ENCODE data around the gene UBE2D2. TPM values are rescaled to one million over a fixed set of nuclear protein-coding genes. Genes with fewer than 3 reads are reported as not detected.
A peak's percentile ranks its signal among the peaks of the same experiment; 100 is the strongest.

The UBE2D2 gene
- total RNA-seq, 1 experiment from 2014 or later = 115 TPM

DNA sequence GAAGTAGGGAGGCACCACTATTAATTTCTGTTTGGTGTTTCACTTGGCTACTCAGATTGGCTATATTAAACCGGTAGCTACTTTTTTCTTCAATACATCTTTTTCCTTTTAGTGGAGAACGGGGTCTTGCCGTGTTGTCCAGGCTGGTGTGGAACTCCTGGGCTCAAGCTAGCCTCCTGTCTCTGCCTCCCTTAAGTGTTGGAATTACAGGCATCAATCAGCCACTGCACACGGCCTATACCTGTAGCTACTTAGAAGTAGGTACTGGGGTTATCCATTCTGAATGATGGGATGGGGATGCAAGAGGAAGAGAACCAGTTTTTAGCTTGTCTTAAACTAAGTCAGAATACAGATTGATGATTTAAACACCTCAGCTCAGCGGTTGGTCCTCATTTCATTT, 1.7 kb downstream of the UBE2D2 start:
- no peak for DNase-seq
- Histone ChIP-seq H3K4me3 (peak overlapping the region; percentile 99), H3K4me2 (peak overlapping the region; percentile 97), H3K9me2 (ENCODE audit: insufficient read depth) (no peaks in the 10 kb centered on the region), H3K36me3 (ENCODE audit: low read depth) (peaks cover 17% of the 10 kb centered on the region), H2AFZ (no peak overlapping the region), H3K4me1 (replicated peaks; ENCODE audit: insufficient read depth) (peaks cover 35% of the 10 kb centered on the region), H3K9me3 (ENCODE audit: insufficient read depth, low read depth) (no peaks in the 10 kb centered on the region), H4K20me1 (ENCODE audit: insufficient read depth) (peaks cover 56% of the 10 kb centered on the region), H3K79me2 (ENCODE audit: low read depth) (peaks cover 66% of the 10 kb centered on the region), H3F3A (ENCODE audit: insufficient read depth, low read depth) (peaks cover 19% of the 10 kb centered on the region), H3K27me3 (ENCODE audit: insufficient read depth, low read depth) (no peaks in the 10 kb centered on the region), H3K27ac (peak overlapping the region; percentile 88; the same call in 1 of the 2 replicates)
- TF ChIP-seq EZH2 (IDR thresholded peaks at IDR 0.05; ENCODE audit: low read depth) = no peak
- TF ChIP-seq, protein P1, sequence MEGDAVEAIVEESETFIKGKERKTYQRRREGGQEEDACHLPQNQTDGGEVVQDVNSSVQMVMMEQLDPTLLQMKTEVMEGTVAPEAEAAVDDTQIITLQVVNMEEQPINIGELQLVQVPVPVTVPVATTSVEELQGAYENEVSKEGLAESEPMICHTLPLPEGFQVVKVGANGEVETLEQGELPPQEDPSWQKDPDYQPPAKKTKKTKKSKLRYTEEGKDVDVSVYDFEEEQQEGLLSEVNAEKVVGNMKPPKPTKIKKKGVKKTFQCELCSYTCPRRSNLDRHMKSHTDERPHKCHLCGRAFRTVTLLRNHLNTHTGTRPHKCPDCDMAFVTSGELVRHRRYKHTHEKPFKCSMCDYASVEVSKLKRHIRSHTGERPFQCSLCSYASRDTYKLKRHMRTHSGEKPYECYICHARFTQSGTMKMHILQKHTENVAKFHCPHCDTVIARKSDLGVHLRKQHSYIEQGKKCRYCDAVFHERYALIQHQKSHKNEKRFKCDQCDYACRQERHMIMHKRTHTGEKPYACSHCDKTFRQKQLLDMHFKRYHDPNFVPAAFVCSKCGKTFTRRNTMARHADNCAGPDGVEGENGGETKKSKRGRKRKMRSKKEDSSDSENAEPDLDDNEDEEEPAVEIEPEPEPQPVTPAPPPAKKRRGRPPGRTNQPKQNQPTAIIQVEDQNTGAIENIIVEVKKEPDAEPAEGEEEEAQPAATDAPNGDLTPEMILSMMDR (conservative IDR thresholded peaks at IDR 0.05) = no peak
- CTCF ChIA-PET = no interaction called here
- POLR2A ChIA-PET (ENCODE audit: unreplicated experiment) = interaction anchor here (0.7 kb wide), 1 partner anchor 131 kb away, joined by 3 read pairs; no protein-coding TSS in a partner anchor
- no TSS peak for BruUV-seq (replicated peaks)
- intact Hi-C loops (cut with micrococcal nuclease; ENCODE audit: unreplicated experiment) = no loop called here

DNA sequence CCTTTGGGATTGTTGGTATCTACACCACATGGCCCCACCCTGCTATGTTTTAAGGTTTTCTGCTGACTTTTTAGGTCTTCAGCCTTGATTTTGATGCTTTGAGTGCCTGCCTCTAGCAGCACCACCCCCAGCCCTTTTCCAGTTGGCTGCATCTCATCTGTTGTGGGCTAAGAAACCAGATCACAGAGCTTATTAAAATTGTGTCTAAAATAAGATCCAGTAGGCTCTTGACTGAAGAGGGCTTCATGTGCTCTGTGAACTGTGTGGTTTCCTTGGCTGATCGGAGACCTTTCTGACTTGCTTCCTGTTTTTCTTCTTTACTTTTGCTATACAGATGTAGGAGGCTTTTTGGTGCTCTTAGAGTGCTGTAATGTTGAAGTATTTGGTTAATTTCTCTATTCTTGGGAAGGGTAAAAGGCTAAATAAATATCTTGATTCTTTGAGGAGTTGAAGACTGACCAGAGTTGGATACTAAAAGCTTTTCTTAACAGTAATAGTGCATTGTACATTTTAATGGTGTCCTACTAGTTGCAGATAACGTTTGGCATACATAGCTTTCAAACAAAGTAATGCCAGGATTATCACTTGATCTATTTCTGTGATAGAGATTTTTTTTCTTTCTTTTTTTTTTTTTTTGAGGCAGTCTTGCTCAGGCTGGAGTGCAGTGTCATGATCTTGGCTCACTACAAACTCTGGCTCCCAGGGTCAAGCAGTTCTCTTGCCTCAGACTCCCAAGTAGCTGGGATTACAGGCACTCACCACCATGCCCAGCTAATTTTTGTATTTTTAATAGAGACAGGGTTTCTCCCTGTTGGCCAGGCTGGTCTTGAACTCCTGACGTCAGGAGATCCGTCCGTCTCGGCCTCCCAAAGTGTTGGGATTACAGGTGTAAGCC, 4.5 kb downstream of the UBE2D2 start:
- CTCF ChIA-PET = no interaction called here
- intact Hi-C loops (cut with micrococcal nuclease; ENCODE audit: unreplicated experiment) = no loop called here
- Histone ChIP-seq H3K9me2 (ENCODE audit: insufficient read depth) (no peaks in the 10 kb centered on the region), H3K27ac (0 out of 2 replicates have a peak overlapping the region, but pooled peaks have one; percentile 21), H4K20me1 (ENCODE audit: insufficient read depth) (peaks cover 82% of the 10 kb centered on the region), H3K9me3 (ENCODE audit: insufficient read depth, low read depth) (no peaks in the 10 kb centered on the region), H3F3A (ENCODE audit: insufficient read depth, low read depth) (peaks cover 7% of the 10 kb centered on the region; the same call in 1 of the 2 replicates), H3K4me3 (no peak overlapping the region), H3K36me3 (ENCODE audit: low read depth) (peaks cover 17% of the 10 kb centered on the region), H3K79me2 (ENCODE audit: low read depth) (peaks cover 91% of the 10 kb centered on the region), H3K4me1 (replicated peaks; ENCODE audit: insufficient read depth) (peaks cover 30% of the 10 kb centered on the region), H3K4me2 (peak overlapping the region; percentile 97; the same call in 1 of the 2 replicates), H2AFZ (no peak overlapping the region), H3K27me3 (ENCODE audit: insufficient read depth, low read depth) (no peaks in the 10 kb centered on the region)
- POLR2A ChIA-PET (ENCODE audit: unreplicated experiment) = interaction anchor here (0.6 to 0.7 kb wide), 2 partner anchors 8 to 18 kb away, joined by 3 to 4 read pairs; no protein-coding TSS in a partner anchor
- no TSS peak for BruUV-seq (replicated peaks)
- DNase-seq = no peak
- TF ChIP-seq, protein P1 (conservative IDR thresholded peaks at IDR 0.05) = no peak
- TF ChIP-seq EZH2 (IDR thresholded peaks at IDR 0.05; ENCODE audit: low read depth) = no peak

DNA sequence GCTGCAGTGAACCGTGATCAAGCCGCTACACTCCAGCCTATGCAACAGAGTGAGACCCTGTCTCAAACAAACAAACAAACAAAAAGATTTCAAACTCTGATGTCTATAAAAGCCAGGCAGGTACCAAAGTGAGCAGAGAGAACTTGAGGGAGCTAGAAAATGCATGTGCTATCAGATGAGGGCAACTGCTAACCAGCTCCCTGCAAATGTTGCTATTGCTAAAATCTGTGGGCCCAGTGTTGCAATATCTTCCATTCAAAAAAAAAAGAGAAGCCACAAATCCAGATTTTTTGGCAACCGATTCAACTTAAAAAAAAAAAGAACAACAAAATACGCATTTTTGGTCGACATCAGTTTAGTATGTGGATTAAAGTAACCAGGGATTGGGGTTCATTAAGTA, 5.5 kb downstream of the UBE2D2 start:
- H3K36me3 ChIP-seq (ENCODE audit: low read depth) = peaks cover 17% of the 10 kb centered on the region
- peaks cover 30% of the 10 kb centered on the region for H3K4me1 ChIP-seq (replicated peaks; ENCODE audit: insufficient read depth)
- H3K9me2 ChIP-seq (ENCODE audit: insufficient read depth) = no peaks in the 10 kb centered on the region
- H4K20me1 ChIP-seq (ENCODE audit: insufficient read depth) = peaks cover 91% of the 10 kb centered on the region
- H3F3A ChIP-seq (ENCODE audit: insufficient read depth, low read depth) = peaks cover 10% of the 10 kb centered on the region
- BruUV-seq (replicated peaks) = no TSS peak
- no peak overlapping the region for H2AFZ ChIP-seq
- H3K4me2 ChIP-seq = no peak overlapping the region
- ChIA-PET CTCF (no interaction called here), POLR2A (ENCODE audit: unreplicated experiment) (interaction anchor here (0.7 kb wide), 2 partner anchors 19 to 69 kb away, joined by 3 to 6 read pairs; no protein-coding TSS in a partner anchor)
- H3K27me3 ChIP-seq (ENCODE audit: insufficient read depth, low read depth) = no peaks in the 10 kb centered on the region
- TF ChIP-seq EZH2 (IDR thresholded peaks at IDR 0.05; ENCODE audit: low read depth) = no peak
- TF ChIP-seq, protein P1 (conservative IDR thresholded peaks at IDR 0.05) = no peak
- no peak overlapping the region for H3K4me3 ChIP-seq
- intact Hi-C loops (cut with micrococcal nuclease; ENCODE audit: unreplicated experiment) = no loop called here
- no peak overlapping the region for H3K27ac ChIP-seq
- peaks cover 100% of the 10 kb centered on the region for H3K79me2 ChIP-seq (ENCODE audit: low read depth)
- no peaks in the 10 kb centered on the region for H3K9me3 ChIP-seq (ENCODE audit: insufficient read depth, low read depth)
- no peak for DNase-seq

Data from PC-9 (cell line).